Ishikawa (cell line): ENCODE measurements around the gene C2CD3.

Source experiments
- CREB1 ChIP-seq: IDR thresholded peaks from 2 replicates; pipeline ENCODE4 v1.6.1; 2012; ENCODE audit warnings: low read depth
- FOXM1 ChIP-seq: IDR thresholded peaks from 2 replicates; pipeline ENCODE4 v1.6.1; 2012; ENCODE audit warnings: low read depth, borderline replicate concordance
- TAF1 ChIP-seq: IDR thresholded peaks from 2 replicates; pipeline ENCODE4 v1.6.1; 2012; ENCODE audit warnings: low read depth, mild to moderate bottlenecking
- USF1 ChIP-seq: IDR thresholded peaks from 2 replicates; pipeline ENCODE4 v1.6.1; 2012

- TF ChIP-seq USF1 (no peak), TAF1 (no peak), FOXM1 (no peak), CREB1 (no peak)
These were observed 202.3 kb downstream of the C2CD3 start for GRCh38 chr11:73968356-73968966.
